HepG2 (cell line): ENCODE measurements around the gene SFPQ. TPM values are rescaled to one million over a fixed set of nuclear protein-coding genes. Genes with fewer than 3 reads are reported as not detected.

ENCODE experiments used
- CEBPB ChIP-seq: IDR thresholded peaks from 2 replicates; pipeline ENCODE4 v1.6.1; 2011; ENCODE audit warnings: low read depth, low read length, improper control_type of control experiment, borderline replicate concordance
- CENPBD1 ChIP-seq: sonication (generic); formaldehyde crosslinking; IDR thresholded peaks from 2 replicates; pipeline ENCODE4 v1.8.0; 2022; ENCODE audit warnings: missing genetic modification reagents, low read depth, mild to moderate bottlenecking, borderline replicate concordance
- CREB1 ChIP-seq, 2 experiments: fragments of 450-650 bp in 1 of 2; IDR thresholded peaks; 2 replicates each; pipeline ENCODE4 v1.6.1; 2016 to 2017; ENCODE audit warnings: control low read depth in 1 of 2, mild to moderate bottlenecking in 1 of 2, missing compliant biosample characterization in 1 of 2, missing genetic modification characterization in 1 of 2
- CSRNP1 ChIP-seq: sonication (generic); formaldehyde crosslinking; IDR thresholded peaks from 2 replicates; pipeline ENCODE4 v1.8.1; 2023; ENCODE audit warnings: mild to moderate bottlenecking, missing genetic modification reagents
- GLMP ChIP-seq: sonication (generic); formaldehyde crosslinking; IDR thresholded peaks from 2 replicates; pipeline ENCODE4 v1.9.0; 2021; ENCODE audit warnings: missing genetic modification reagents, mild to moderate bottlenecking, borderline replicate concordance
- HIVEP1 ChIP-seq: sonication (generic); formaldehyde crosslinking; IDR thresholded peaks from 2 replicates; pipeline ENCODE4 v1.4.0; 2020; ENCODE audit warnings: mild to moderate bottlenecking, missing genetic modification reagents
- MLX ChIP-seq: IDR thresholded peaks from 2 replicates; pipeline ENCODE4 v1.6.1; 2016
- MZF1 ChIP-seq: sonication (generic); formaldehyde crosslinking; IDR thresholded peaks from 2 replicates; pipeline ENCODE4 v1.8.1; 2023; ENCODE audit warnings: mild to moderate bottlenecking, missing genetic modification reagents, borderline replicate concordance
- PCBP2 ChIP-seq: fragments of 200-400 bp; formaldehyde crosslinking; optimal IDR thresholded peaks from 2 replicates; pipeline ENCODE3; 2018; ENCODE audit warnings: low read length, low read depth; ENCODE audit not compliant: poor library complexity, severe bottlenecking
- RBFOX2 ChIP-seq: fragments of 200-400 bp; formaldehyde crosslinking; IDR thresholded peaks from 2 replicates; pipeline ENCODE4 v1.6.1; 2017; ENCODE audit warnings: low read depth, mild to moderate bottlenecking, low read length
- RORA ChIP-seq: sonication (generic); formaldehyde crosslinking; IDR thresholded peaks from 2 replicates; pipeline ENCODE4 v1.5.0; 2020; ENCODE audit warnings: mild to moderate bottlenecking, missing genetic modification reagents, moderate library complexity
- TFDP2 ChIP-seq: sonication (generic); formaldehyde crosslinking; IDR thresholded peaks from 2 replicates; pipeline ENCODE4 v1.4.0; 2020; ENCODE audit warnings: missing genetic modification reagents
- ZNF121 ChIP-seq: sonication (generic); formaldehyde crosslinking; IDR thresholded peaks from 2 replicates; pipeline ENCODE4 v1.5.0; 2020; ENCODE audit warnings: mild to moderate bottlenecking, missing genetic modification reagents
- ZNF260 ChIP-seq: sonication (generic); formaldehyde crosslinking; IDR thresholded peaks from 2 replicates; pipeline ENCODE4 v1.4.0; 2020; ENCODE audit warnings: missing genetic modification reagents, low read depth, mild to moderate bottlenecking, borderline replicate concordance
- ZNF33A ChIP-seq: sonication (generic); formaldehyde crosslinking; IDR thresholded peaks from 2 replicates; pipeline ENCODE4 v1.5.1; 2020; ENCODE audit warnings: missing genetic modification reagents, mild to moderate bottlenecking, moderate library complexity, borderline replicate concordance
- ZNF646 ChIP-seq: sonication (generic); formaldehyde crosslinking; IDR thresholded peaks from 2 replicates; pipeline ENCODE4 v1.9.0; 2021; ENCODE audit warnings: mild to moderate bottlenecking, missing genetic modification reagents
- polyA plus RNA-seq, 8 experiments: library from polyadenylated mRNA; depleted of rRNA in 3 of 8; stranded (reverse) in 7 of 8; unstranded in 1 of 8; fragments of >200 nt; fragmentation: Illumina TruSeq in 4 of 8; extraction: Trizol in 4 of 8; gene quantifications; 2 replicates each; pipeline versions ENCODE4 v1.2.1 to v1.2.3, GENCODE V29; 2011 to 2016; ENCODE audit warnings: low read depth in 4 of 8, missing spikeins in 1 of 8, mixed read lengths in 1 of 8; ENCODE audit not compliant: insufficient read depth in 1 of 8
- total RNA-seq, 5 experiments: library from RNA; depleted of rRNA; stranded (reverse); fragments of >200 nt; fragmentation: Illumina TruSeq; extraction: Trizol; gene quantifications; 2 replicates each; pipeline ENCODE4 v1.2.3, GENCODE V29; 2016; ENCODE audit warnings: low read depth in 1 of 5

SFPQ gene
- total and polyA plus RNA-seq, 2 of the 13 experiments (the other 11 are each of a cell fraction or from before 2014, with no cell fraction given): 101 to 292 TPM

GRCh38 chr1:35192853-35193664 lies at the start of gene SFPQ (continued):
- TF ChIP-seq TFDP2 (CRISPR knock-in tag) (peak; percentile 92), CREB1 (IDR thresholded peaks at IDR 0.05) (peak; percentile 95), CREB1 (CRISPR knock-in tag; IDR thresholded peaks at IDR 0.05) (peak; percentile 98), CENPBD1 (no peak), CSRNP1 (CRISPR knock-in tag) (no peak; the same call in 1 of the 2 replicates), RORA (CRISPR knock-in tag) (no peak), RBFOX2 (peak; percentile 92), CEBPB (no peak), ZNF121 (CRISPR knock-in tag) (no peak), GLMP (no peak), ZNF260 (CRISPR knock-in tag) (no peak), MZF1 (CRISPR knock-in tag) (no peak), MLX (no peak; the same call in 1 of the 2 replicates), PCBP2 (no peak), ZNF33A (CRISPR knock-in tag) (no peak), HIVEP1 (CRISPR knock-in tag) (no peak), ZNF646 (CRISPR knock-in tag) (no peak)
